Right lobe of liver (tissue), 6 donors: ENCODE measurements around the gene ZNF865. TPM values are rescaled to one million over a fixed set of nuclear protein-coding genes. Genes with fewer than 3 reads are reported as not detected.

Experiments
- ATAC-seq, 4 donors: fragments of 200-7000 bp; cut with Tn5 transposase; one replicate each; pipeline ENCODE4 v1.9.1; 2020; ENCODE audit warnings: mild to moderate bottlenecking in 4 of 4, moderate library complexity in 4 of 4
- DNase-seq, 3 donors: peaks; one replicate each; pipeline ENCODE4 v3.0.0-alpha.2; 2020
- H3K27ac ChIP-seq, 3 donors: fragments of 200-600 bp; one replicate each; pipeline ENCODE4 v1.8.0; 2022
- H3K27me3 ChIP-seq, 2 donors: fragments of 200-600 bp; one replicate each; pipeline ENCODE4 v1.8.0; 2022
- H3K36me3 ChIP-seq, 4 donors: fragments of 200-600 bp; sonication (generic) in 1 of 4; one replicate each; pipeline versions ENCODE4 v1.5.1 to v1.8.0; 2017 to 2022; ENCODE audit warnings: control low read depth in 1 of 4
- H3K4me1 ChIP-seq, 4 donors: fragments of 200-600 bp; sonication (generic) in 1 of 4; one replicate each; pipeline versions ENCODE4 v1.5.1 to v1.8.0; 2017 to 2022; ENCODE audit warnings: control low read depth in 1 of 4
- H3K4me3 ChIP-seq, 3 donors: fragments of 200-600 bp; one replicate each; pipeline ENCODE4 v1.8.0; 2022
- H3K9me3 ChIP-seq, 4 donors: fragments of 200-600 bp; sonication (generic) in 1 of 4; one replicate each; pipeline versions ENCODE4 v1.5.1 to v1.8.0; 2017 to 2022; ENCODE audit warnings: control low read depth in 1 of 4
- CTCF ChIP-seq, 4 donors: fragments of 200-600 bp in 3 of 4; fragments of 450-650 bp in 1 of 4; IDR thresholded peaks; one replicate each; pipeline versions ENCODE4 v1.5.1 to v1.8.0; 2016 to 2022; ENCODE audit warnings: antibody characterized with exemption in 4 of 4, mild to moderate bottlenecking in 2 of 4
- POLR2A ChIP-seq: fragments of 450-650 bp; IDR thresholded peaks from one replicate; pipeline ENCODE4 v1.6.1; 2017; ENCODE audit warnings: antibody characterized with exemption, mild to moderate bottlenecking
- whole genome bisulfite sequencing: methylation state at CpG from one replicate; pipeline ENCODE4 v1.1.6; 2018; ENCODE audit warnings: low coverage, low lambda C conversion rate; ENCODE audit not compliant: insufficient coverage; ENCODE audit errors: missing lambda C conversion rate; 5-methylcytosine and 5-hydroxymethylcytosine counted together
- intact Hi-C, 2 donors: fragments of 100-400 bp; cut with DNase I; formaldehyde crosslinking; loops; one replicate each; pipeline versions ENCODE4 v1.11.2 to v1.14.1; 2022
- total RNA-seq, 6 experiments: library from RNA; depleted of rRNA in 2 of 6; stranded (reverse); fragments of >200 nt in 2 of 6; fragmentation: NEBNext Ultra II Directional in 3 of 6; extraction: Animal tissue kit (Norgen Biotek cat#: 25700) in 3 of 6; gene quantifications; one replicate each; pipeline versions ENCODE4 v1.1.0 to v1.2.4, GENCODE V29; 2016 to 2023
- donor health status: DM: no; HTN: yes; CAD: no.
- donor health status: DM: no; HTN: no; CAD: no.
- donor health status: DM: no; HTN: no; CAD: no.
- donor health status: DM: no; HTN: yes; CAD: no.
- donor health status: DM: no; HTN: yes; CAD: no.

ZNF865 gene
- total RNA-seq, 6 experiments from 2014 or later, result 4.2 to 6.0 (median 4.7) TPM

DNA sequence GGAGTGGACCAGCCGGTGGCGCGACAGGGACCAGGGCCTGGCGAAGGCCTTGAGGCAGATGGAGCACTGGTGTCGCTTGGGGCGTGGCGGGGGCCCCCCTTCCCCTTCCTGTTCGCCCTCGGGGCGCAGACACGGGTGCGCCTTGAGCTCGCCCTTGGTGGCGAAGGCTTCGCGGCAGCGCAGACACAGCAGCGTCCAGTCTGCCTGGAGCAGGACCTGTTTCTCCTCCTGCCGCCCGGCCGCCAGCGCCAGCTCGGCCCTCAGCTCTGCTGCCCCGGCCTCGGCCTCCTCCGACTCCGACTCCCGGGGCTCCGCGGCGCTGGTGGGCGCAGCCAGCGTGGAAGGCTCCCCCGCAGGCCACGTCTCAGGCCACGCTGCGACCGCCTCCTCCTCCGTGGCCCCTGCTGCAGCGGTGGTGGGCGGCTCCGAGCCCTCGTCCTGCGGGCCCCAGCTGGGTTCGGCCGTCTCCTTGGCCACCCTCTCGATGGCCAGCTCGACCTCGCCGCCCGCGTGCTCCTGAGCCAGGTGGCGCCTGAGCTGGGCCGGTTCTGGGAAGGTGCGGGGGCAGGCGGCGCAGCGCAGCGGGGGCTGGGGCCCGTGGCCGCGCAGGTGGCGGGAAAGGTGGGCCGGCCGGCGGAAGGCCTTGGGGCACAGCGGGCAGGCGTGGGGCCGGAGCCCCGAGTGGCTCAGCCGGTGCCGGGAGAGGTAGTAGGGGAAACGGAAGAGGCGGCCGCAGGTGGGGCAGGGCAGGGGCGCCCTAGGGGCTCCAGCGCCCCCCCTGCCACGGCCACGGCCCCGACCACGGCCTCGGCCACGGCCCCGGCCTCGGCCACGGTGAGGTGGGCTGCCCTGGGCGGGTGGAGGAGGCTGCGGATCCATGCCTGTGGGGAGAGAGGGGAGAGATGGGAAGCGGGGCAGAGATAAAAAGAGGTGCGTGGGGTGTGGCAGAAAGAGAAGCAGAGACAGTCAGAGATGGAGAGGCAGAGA lies 26.4 kb upstream of the ZNF865 start:
- intact Hi-C loops, result no loop called here
- DNase-seq (no peak), ATAC-seq (no peak)
- Histone ChIP-seq H3K9me3 (no peaks in the 10 kb centered on the region), H3K27ac (no peak overlapping the region), H3K4me3 (peak overlapping the region in 1 of 3 donors; percentile 74), H3K27me3 (no peaks in the 10 kb centered on the region), H3K36me3 (no peaks in the 10 kb centered on the region), H3K4me1 (peaks cover 0 to 25% (median 4%) of the 10 kb centered on the region in 4 donors)
- WGBS, result 85% methylated on average over 2 of the region's 90 CpGs
- TF ChIP-seq CTCF (IDR thresholded peaks at IDR 0.05) (no peak), POLR2A (no peak)

DNA sequence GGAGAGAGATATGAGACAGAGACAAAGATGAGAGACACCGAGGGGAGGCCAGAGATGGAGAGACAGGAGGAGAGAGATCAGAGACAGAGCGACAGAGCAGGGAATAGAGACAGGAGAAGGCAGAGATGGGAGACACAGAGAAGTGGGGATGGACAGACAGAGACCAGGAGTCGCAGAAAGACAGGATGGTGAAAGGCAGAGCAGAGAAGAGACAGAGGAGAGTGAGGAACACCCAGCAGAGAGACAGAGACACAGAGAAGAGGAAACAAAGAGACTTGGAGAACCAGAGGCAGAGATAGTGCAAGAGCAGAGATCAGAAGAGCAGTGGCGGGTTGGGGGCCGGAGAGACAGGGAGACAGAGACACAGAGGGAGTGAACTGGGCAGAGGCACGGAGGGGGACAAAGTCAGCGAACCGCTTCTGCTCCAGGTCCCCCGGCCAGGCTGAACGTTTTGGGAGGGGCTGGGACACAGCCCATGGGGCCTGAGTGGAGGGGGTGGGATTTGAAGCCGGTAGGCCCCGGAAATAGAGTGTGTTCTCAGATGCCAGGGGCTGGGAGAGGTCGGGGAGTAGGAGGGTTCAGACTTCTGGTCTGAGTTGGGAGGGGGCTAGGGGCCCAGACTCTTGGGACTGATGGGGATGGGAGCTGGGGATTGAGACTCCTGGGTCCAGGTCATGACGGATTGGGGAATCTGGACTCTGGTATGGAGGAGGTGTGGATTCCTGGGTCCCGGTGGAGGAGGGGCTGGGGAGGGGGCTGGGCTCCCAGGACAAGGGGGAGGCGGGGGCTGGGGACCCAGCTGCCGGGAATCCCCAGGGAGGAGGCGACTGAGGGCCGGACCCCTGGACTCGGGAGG lies 25.5 kb upstream of the ZNF865 start:
- Histone ChIP-seq H3K4me1 (peaks cover 0 to 25% (median 4%) of the 10 kb centered on the region in 4 donors), H3K36me3 (no peaks in the 10 kb centered on the region), H3K4me3 (peak overlapping the region; percentile 67 to 74 (median 72)), H3K27ac (peak overlapping the region; percentile 73 to 85 (median 78)), H3K9me3 (no peaks in the 10 kb centered on the region), H3K27me3 (no peaks in the 10 kb centered on the region)
- 20% methylated on average over 11 of the region's 20 CpGs for WGBS
- DNase-seq, result no peak
- intact Hi-C loops, result no loop called here
- TF ChIP-seq CTCF (IDR thresholded peaks at IDR 0.05), result no peak
- no peak for TF ChIP-seq POLR2A
- ATAC-seq, result peak; percentile 15 to 28 (median 20)

DNA sequence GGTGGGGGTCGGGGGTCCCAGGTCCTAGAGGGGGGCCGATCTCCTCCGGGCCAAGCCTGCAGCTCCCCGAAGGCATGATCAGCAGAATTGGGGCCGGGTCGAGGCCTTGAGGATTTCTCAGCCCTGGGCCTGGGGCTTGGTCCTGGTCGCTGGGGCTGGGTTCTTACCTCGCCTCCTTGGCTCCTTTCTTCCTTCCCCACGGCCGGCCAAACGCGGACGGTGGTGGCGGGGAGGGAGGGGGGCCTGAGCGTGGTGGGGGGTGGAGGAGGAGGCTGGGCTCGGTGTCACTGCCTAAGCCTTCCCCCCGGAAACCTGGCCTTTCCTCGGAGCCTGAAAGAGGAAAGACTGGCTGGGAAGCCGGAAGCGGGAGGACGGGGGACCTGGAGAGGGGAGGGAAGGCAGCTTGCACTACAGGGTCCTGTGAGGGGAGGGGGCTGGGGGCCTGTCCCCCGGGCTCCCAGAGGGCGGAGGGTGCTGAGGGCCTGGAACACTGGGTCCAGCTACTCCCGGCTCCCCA lies 24.8 kb upstream of the ZNF865 start, which contains the start of gene ZNF579:
ZNF579 (minus strand) TSS at position 221 of the 517 bp plus-strand sequence. CDS start 1,209 bp downstream, outside the sequence.
- peak within 1 kb of the TSS; percentile 73 to 85 (median 78) for H3K27ac ChIP-seq
- DNase-seq, result peak; percentile 79 to 80 (median 80)
- no peaks in the 10 kb centered on the region for H3K36me3 ChIP-seq
- WGBS, result 0% methylated on average over 3 of the region's 24 CpGs
- H3K27me3 ChIP-seq, result no peaks in the 10 kb centered on the region
- H3K9me3 ChIP-seq, result no peaks in the 10 kb centered on the region
- H3K4me1 ChIP-seq, result peaks cover 0 to 25% (median 4%) of the 10 kb centered on the region in 4 donors
- TF ChIP-seq POLR2A (no peak), CTCF (IDR thresholded peaks at IDR 0.05) (no peak)
- peak; percentile 72 to 82 (median 78) for ATAC-seq
- H3K4me3 ChIP-seq, result peak within 1 kb of the TSS; percentile 67 to 74 (median 72)
- intact Hi-C loops, result no loop called here

DNA sequence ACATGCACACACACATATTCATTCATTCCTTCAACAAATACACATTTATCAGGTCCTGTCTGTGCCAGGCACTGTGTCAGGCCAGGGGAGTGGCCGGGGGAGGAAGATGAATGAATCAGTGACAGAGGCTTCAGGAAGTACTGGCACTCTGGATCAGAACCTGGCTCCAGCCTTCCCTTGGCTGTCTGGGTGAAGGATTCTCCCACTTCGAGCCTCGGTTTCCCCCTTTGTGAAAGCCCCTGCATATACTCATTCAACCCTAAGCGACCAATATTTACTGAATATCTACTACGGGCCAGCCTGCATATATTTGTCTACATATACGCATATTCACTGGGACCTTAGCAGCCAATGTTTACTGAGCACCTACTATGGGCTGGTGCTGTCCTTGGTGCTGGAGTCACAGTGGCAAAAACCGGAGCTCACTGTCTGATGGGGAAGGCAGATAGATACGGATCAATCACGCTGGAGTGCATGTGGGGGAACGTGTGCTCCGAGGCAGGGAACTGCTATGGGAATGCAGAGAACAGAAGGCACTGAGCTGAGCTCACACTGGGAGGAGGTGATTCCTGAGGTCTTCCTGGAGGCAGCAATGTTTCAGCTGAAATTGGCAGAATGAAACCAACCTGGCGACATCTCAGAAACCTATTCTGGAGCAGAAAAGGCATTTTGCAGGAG lies 24.2 kb upstream of the ZNF865 start:
- intact Hi-C loops, result no loop called here
- Histone ChIP-seq H3K4me3 (peak overlapping the region; percentile 67 to 74 (median 72)), H3K4me1 (peaks cover 0 to 25% (median 4%) of the 10 kb centered on the region in 4 donors), H3K36me3 (no peaks in the 10 kb centered on the region), H3K27me3 (no peaks in the 10 kb centered on the region), H3K9me3 (no peaks in the 10 kb centered on the region), H3K27ac (peak overlapping the region; percentile 73 to 85 (median 78))
- DNase-seq (no peak), ATAC-seq (peak; percentile 9 to 32 (median 16))
- 18% methylated on average over 12 of the region's 12 CpGs for WGBS
- TF ChIP-seq POLR2A, result no peak
- no peak for TF ChIP-seq CTCF (IDR thresholded peaks at IDR 0.05)
